Measurements from ENCODE around the gene MOSPD3. TPM values are rescaled to one million over a fixed set of nuclear protein-coding genes. Genes with fewer than 3 reads are reported as not detected.

The MOSPD3 gene
- total RNA-seq, 1 donor from 2014 or later = 37.1 TPM

DNA sequence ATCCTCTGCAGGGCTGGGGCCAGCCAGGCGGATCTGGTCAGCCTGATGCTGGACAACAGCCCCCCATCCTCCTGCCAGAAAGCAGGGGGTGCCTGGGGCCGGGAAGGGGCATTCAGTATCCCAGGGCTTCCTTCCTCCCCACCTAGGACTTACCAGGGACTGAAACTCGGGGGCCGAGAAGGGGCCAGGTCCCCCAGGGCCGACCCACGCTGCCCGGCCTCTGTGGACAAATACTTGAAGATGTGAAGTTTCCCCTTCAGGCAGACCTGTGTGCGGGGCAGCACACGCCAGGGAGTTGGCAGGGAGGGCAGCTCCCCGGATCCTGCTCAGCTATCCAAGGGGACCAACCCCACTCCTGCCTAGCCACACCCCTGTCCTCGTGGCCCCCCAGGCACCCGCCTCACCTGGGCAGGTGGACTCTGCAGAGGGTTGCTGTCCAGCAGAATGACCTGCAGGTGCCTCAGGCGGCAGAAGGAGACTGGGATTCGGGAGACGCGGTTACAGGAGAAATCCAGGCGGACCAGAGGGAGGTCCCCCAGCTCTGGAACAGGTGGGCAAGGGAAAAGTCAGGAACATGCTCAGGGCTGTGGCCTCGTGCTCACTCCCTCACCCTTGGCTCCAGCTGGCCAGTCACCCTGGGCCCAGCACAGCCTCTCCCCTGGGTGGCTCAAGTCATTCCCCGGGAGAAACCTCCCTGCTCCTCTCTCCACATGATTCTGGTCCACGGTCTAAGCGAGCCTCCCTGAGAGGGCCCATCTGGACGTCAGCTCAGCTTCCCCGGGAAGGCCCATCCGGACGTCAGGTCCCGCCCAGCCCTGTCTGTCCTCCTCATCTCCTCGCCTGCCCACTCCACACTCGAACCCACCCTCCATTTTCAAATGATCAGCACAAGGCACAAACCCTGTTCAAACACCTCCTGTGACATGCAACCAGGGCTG is 33.8 kb upstream of the MOSPD3 start:
- Mint-ChIP-seq H3K36me3 (ENCODE audit: unreplicated experiment) (no peaks in the 10 kb centered on the region), H3K27me3 (ENCODE audit: unreplicated experiment) (peaks cover 7% of the 10 kb centered on the region), H3K27ac (ENCODE audit: unreplicated experiment) (no peak overlapping the region), H3K4me1 (ENCODE audit: low read depth, unreplicated experiment) (peaks cover 11% of the 10 kb centered on the region), H3K4me3 (ENCODE audit: unreplicated experiment) (no peak overlapping the region), H3K9me3 (ENCODE audit: unreplicated experiment) (peaks cover 3% of the 10 kb centered on the region)
- no peak for TF ChIP-seq CTCF (IDR thresholded peaks at IDR 0.05; ENCODE audit: partially characterized antibody, unreplicated experiment)
- no peak for DNase-seq

- Mint-ChIP-seq H3K4me1 (ENCODE audit: low read depth, unreplicated experiment) (peaks cover 17% of the 10 kb centered on the region), H3K27me3 (ENCODE audit: unreplicated experiment) (peaks cover 16% of the 10 kb centered on the region), H3K36me3 (ENCODE audit: unreplicated experiment) (no peaks in the 10 kb centered on the region), H3K9me3 (ENCODE audit: unreplicated experiment) (peaks cover 7% of the 10 kb centered on the region), H3K27ac (ENCODE audit: unreplicated experiment) (no peak overlapping the region), H3K4me3 (ENCODE audit: unreplicated experiment) (peak overlapping the region; percentile 15)
- DNase-seq = no peak
- TF ChIP-seq CTCF (IDR thresholded peaks at IDR 0.05; ENCODE audit: partially characterized antibody, unreplicated experiment) = no peak
Measured at GRCh38 chr7:100580466-100581283, 31.7 kb upstream of the MOSPD3 start.

DNA sequence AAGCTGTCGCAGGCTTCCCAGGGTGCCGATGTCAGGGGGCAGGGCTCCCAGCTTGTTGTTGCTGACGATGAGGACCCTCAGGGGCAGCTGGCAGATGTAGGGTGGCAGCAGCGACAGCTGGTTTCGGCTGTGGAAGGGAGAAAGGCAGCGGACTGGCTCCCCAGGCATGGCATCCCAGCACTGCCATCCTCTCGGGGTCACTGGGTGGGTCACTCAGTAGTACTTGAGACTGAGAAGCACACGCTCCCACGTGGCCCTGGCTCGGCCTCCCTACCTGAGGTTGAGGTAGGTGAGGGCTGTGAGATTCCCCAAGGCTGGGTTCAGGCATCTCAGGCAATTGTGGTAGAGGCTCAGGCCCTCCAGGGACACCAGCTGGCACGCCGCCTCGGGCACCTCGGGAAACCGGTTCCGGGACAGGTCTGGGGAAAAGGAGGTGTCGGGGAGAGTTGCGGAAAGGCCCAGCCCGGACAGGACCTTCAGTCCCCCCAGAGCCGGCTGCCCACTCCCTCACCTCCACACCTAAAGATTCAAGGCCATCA is 30.2 kb upstream of the MOSPD3 start:
- H3K4me3 Mint-ChIP-seq (ENCODE audit: unreplicated experiment) = peak overlapping the region; percentile 64
- peaks cover 17% of the 10 kb centered on the region for H3K4me1 Mint-ChIP-seq (ENCODE audit: low read depth, unreplicated experiment)
- H3K9me3 Mint-ChIP-seq (ENCODE audit: unreplicated experiment) = peaks cover 10% of the 10 kb centered on the region
- no peak overlapping the region for H3K27ac Mint-ChIP-seq (ENCODE audit: unreplicated experiment)
- no peak for DNase-seq
- no peaks in the 10 kb centered on the region for H3K36me3 Mint-ChIP-seq (ENCODE audit: unreplicated experiment)
- H3K27me3 Mint-ChIP-seq (ENCODE audit: unreplicated experiment) = peaks cover 13% of the 10 kb centered on the region
- TF ChIP-seq CTCF (IDR thresholded peaks at IDR 0.05; ENCODE audit: partially characterized antibody, unreplicated experiment) = no peak

- no peak for DNase-seq
- peak overlapping the region; percentile 66 for H3K27ac Mint-ChIP-seq (ENCODE audit: unreplicated experiment)
- peaks cover 10% of the 10 kb centered on the region for H3K9me3 Mint-ChIP-seq (ENCODE audit: unreplicated experiment)
- TF ChIP-seq CTCF (IDR thresholded peaks at IDR 0.05; ENCODE audit: partially characterized antibody, unreplicated experiment) = no peak
- H3K4me1 Mint-ChIP-seq (ENCODE audit: low read depth, unreplicated experiment) = peaks cover 17% of the 10 kb centered on the region
- H3K36me3 Mint-ChIP-seq (ENCODE audit: unreplicated experiment) = no peaks in the 10 kb centered on the region
- peaks cover 13% of the 10 kb centered on the region for H3K27me3 Mint-ChIP-seq (ENCODE audit: unreplicated experiment)
- peak overlapping the region; percentile 64 for H3K4me3 Mint-ChIP-seq (ENCODE audit: unreplicated experiment)
Measured at GRCh38 chr7:100582650-100583049, 29.7 kb upstream of the MOSPD3 start.
